H1 (cell line): ENCODE results near the gene ANKRD36B.
"Not testable (repeated sequence)": the region's sequence is repeated elsewhere in the genome, so short reads cannot be mapped to it uniquely, and the experiment has no call there.

ENCODE experiments used
- ASH2L ChIP-seq: fragments of 200-600, 300-600 bp; sonication (generic); IDR thresholded peaks from one replicate; pipeline ENCODE4 v1.7.1; 2017; ENCODE audit warnings: low read length
- CEBPB ChIP-seq: IDR thresholded peaks from 2 replicates; pipeline ENCODE4 v1.6.1; 2012; ENCODE audit warnings: low read depth, low read length
- CHD2 ChIP-seq: IDR thresholded peaks from 2 replicates; pipeline ENCODE4 v1.6.1; 2012; ENCODE audit warnings: low read length, improper control_type of control experiment
- CTCF ChIP-seq, 3 experiments: IDR thresholded peaks; 1 replicate in 2 of 3; 2 replicates in 1 of 3; pipeline versions ENCODE4 v1.5.1 to v1.6.1; 2011; ENCODE audit warnings: low read length in 3 of 3, mild to moderate bottlenecking in 3 of 3, inconsistent platforms in 2 of 3, low read depth in 1 of 3, moderate library complexity in 1 of 3; ENCODE audit not compliant: insufficient read depth in 1 of 3; ENCODE audit errors: control extremely low read depth in 1 of 3
- EP300 ChIP-seq, 2 experiments: IDR thresholded peaks; 1 replicate in 1 of 2; 2 replicates in 1 of 2; pipeline ENCODE4 v1.6.1; 2011 to 2012; ENCODE audit warnings: low read depth in 2 of 2, low read length in 2 of 2, mild to moderate bottlenecking in 2 of 2, borderline replicate concordance in 1 of 2, inconsistent platforms in 1 of 2, moderate library complexity in 1 of 2
- EZH2 ChIP-seq: fragments of 200-600 bp; sonication (generic); IDR thresholded peaks from 2 replicates; pipeline ENCODE4 v1.7.1; 2012; ENCODE audit warnings: low read depth, mild to moderate bottlenecking, moderate library complexity, low read length, inconsistent platforms; ENCODE audit not compliant: severe bottlenecking
- JUND ChIP-seq: IDR thresholded peaks from 2 replicates; pipeline ENCODE4 v1.6.1; 2011; ENCODE audit warnings: mild to moderate bottlenecking, improper control_type of control experiment, low read length
- KDM4A ChIP-seq: IDR thresholded peaks from one replicate; pipeline ENCODE4 v1.7.1; 2012; ENCODE audit warnings: low read depth, mild to moderate bottlenecking, moderate library complexity, low read length, inconsistent platforms; ENCODE audit not compliant: severe bottlenecking
- POLR2AphosphoS5 ChIP-seq: IDR thresholded peaks from 2 replicates; pipeline ENCODE4 v1.6.1; 2011; ENCODE audit warnings: low read depth, low read length
- RFX5 ChIP-seq: IDR thresholded peaks from 2 replicates; pipeline ENCODE4 v1.6.1; 2011; ENCODE audit warnings: low read depth, low read length, improper control_type of control experiment, borderline replicate concordance
- SRF ChIP-seq: IDR thresholded peaks from 2 replicates; pipeline ENCODE4 v1.6.1; 2011; ENCODE audit warnings: mild to moderate bottlenecking, low read depth, low read length, moderate library complexity
- USF2 ChIP-seq: IDR thresholded peaks from 2 replicates; pipeline ENCODE4 v1.6.1; 2011; ENCODE audit warnings: low read length, improper control_type of control experiment
- YY1 ChIP-seq: IDR thresholded peaks from 2 replicates; pipeline ENCODE4 v1.6.1; 2011; ENCODE audit warnings: low read depth, mild to moderate bottlenecking, low read length

GRCh38 chr2:97625354-97626048 is 35.8 kb upstream of the ANKRD36B start:
- not testable (repeated sequence) for TF ChIP-seq JUND; RFX5; USF2; CTCF (IDR thresholded peaks at IDR 0.05; ENCODE audit: control extremely low read depth in 1 of 3, insufficient read depth in 1 of 3, low read depth in 1 of 3, low read length in 3 of 3); EZH2; CEBPB; YY1; CHD2; POLR2AphosphoS5; KDM4A; SRF; EP300 (IDR thresholded peaks at IDR 0.05; ENCODE audit: borderline replicate concordance in 1 of 2, low read depth in 2 of 2, low read length in 2 of 2); ASH2L
